Liver (tissue), 9 donors: ENCODE measurements around the gene VOPP1. TPM values are rescaled to one million over a fixed set of nuclear protein-coding genes. Genes with fewer than 3 reads are reported as not detected.

Source experiments
- DNase-seq: peaks from one replicate; pipeline ENCODE4 v3.0.0-alpha.2; 2017; ENCODE audit warnings: low spot score
- H3K27ac ChIP-seq, 2 donors: one replicate each; pipeline ENCODE4 v1.7.0; 2013; ENCODE audit warnings: inconsistent platforms in 2 of 2, low read length in 2 of 2, control low read depth in 1 of 2, low read depth in 1 of 2, mild to moderate bottlenecking in 1 of 2
- H3K27me3 ChIP-seq, 4 donors: one replicate each; pipeline versions ENCODE4 v1.6.1 to v1.7.0; 2013; ENCODE audit warnings: low read length in 3 of 4, inconsistent platforms in 1 of 4, mild to moderate bottlenecking in 1 of 4, moderate library complexity in 1 of 4; ENCODE audit not compliant: control insufficient read depth in 4 of 4, insufficient read depth in 4 of 4
- H3K36me3 ChIP-seq, 4 donors: one replicate each; pipeline versions ENCODE4 v1.6.1 to v1.7.0; 2013; ENCODE audit warnings: low read length in 3 of 4, mild to moderate bottlenecking in 3 of 4, low read depth in 1 of 4, moderate library complexity in 1 of 4; ENCODE audit not compliant: control insufficient read depth in 4 of 4, insufficient read depth in 3 of 4
- H3K4me1 ChIP-seq, 4 donors: one replicate each; pipeline versions ENCODE4 v1.6.1 to v1.7.0; 2013; ENCODE audit warnings: low read length in 3 of 4, mild to moderate bottlenecking in 3 of 4, moderate library complexity in 1 of 4; ENCODE audit not compliant: control insufficient read depth in 4 of 4, insufficient read depth in 4 of 4
- H3K4me3 ChIP-seq, 3 donors: one replicate each; pipeline versions ENCODE4 v1.6.1 to v1.7.0; 2013; ENCODE audit warnings: low read length in 3 of 3, control low read depth in 1 of 3, low read depth in 1 of 3, mild to moderate bottlenecking in 1 of 3
- H3K9ac ChIP-seq, 2 donors: one replicate each; pipeline ENCODE4 v1.7.0; 2013; ENCODE audit warnings: low read length in 2 of 2, mild to moderate bottlenecking in 2 of 2, moderate library complexity in 2 of 2, control low read depth in 1 of 2, low read depth in 1 of 2
- H3K9me3 ChIP-seq, 4 donors: one replicate each; pipeline versions ENCODE4 v1.6.1 to v1.7.0; 2013; ENCODE audit warnings: low read length in 3 of 4; ENCODE audit not compliant: control insufficient read depth in 4 of 4
- EGR1 ChIP-seq, 2 donors: IDR thresholded peaks; 2 replicates each; pipeline ENCODE4 v1.6.1; 2016 to 2018; ENCODE audit warnings: antibody characterized with exemption in 2 of 2, low read depth in 2 of 2
- FOXA1 ChIP-seq: IDR thresholded peaks from 2 replicates; pipeline ENCODE4 v1.6.1; 2016; ENCODE audit warnings: antibody characterized with exemption
- NR2F2 ChIP-seq: IDR thresholded peaks from 2 replicates; pipeline ENCODE4 v1.6.1; 2016; ENCODE audit warnings: antibody characterized with exemption
- TAF1 ChIP-seq: conservative IDR thresholded peaks from 2 replicates; pipeline ENCODE4 v1.6.1; 2016; ENCODE audit warnings: antibody characterized with exemption, mild to moderate bottlenecking
- WGBS: extraction: QIAGEN DNeasy Blood & Tissue Kit; methylation state at CpG from one replicate; pipeline ENCODE4 v1.1.7; 2013; 5-methylcytosine and 5-hydroxymethylcytosine counted together
- polyA plus RNA-seq, 2 donors: library from polyadenylated mRNA; stranded (reverse) in 1 of 2; unstranded in 1 of 2; fragments of 200-250 nt in 1 of 2; fragments of >200 nt in 1 of 2; fragmentation: Nextera tagmentation in 1 of 2; extraction: Ambion mirVana in 1 of 2; gene quantifications; one replicate each; pipeline versions ENCODE4 v1.2.1 to v1.2.3, GENCODE V29; 2013 to 2015
- total RNA-seq, 2 donors: library from RNA; depleted of rRNA; stranded (reverse); fragments of >200 nt; gene quantifications; one replicate each; pipeline ENCODE4 v1.2.3, GENCODE V29; 2014
- TF ChIP-seq, protein P1 (sequence below): IDR thresholded peaks from 2 replicates; pipeline ENCODE4 v1.6.1; 2016; ENCODE audit warnings: antibody characterized with exemption
- TF ChIP-seq, protein P2 (sequence below): IDR thresholded peaks from 2 replicates; pipeline ENCODE4 v1.6.1; 2016; ENCODE audit warnings: antibody characterized with exemption, mild to moderate bottlenecking
- donor health status: healthy.
- donor health status: healthy.
- donor health status: healthy.
- donor health status: healthy.
- donor health status: healthy.

Gene VOPP1
- total and polyA plus RNA-seq, 4 donors = 11.5 to 23.8 (median 21.7) TPM

DNA sequence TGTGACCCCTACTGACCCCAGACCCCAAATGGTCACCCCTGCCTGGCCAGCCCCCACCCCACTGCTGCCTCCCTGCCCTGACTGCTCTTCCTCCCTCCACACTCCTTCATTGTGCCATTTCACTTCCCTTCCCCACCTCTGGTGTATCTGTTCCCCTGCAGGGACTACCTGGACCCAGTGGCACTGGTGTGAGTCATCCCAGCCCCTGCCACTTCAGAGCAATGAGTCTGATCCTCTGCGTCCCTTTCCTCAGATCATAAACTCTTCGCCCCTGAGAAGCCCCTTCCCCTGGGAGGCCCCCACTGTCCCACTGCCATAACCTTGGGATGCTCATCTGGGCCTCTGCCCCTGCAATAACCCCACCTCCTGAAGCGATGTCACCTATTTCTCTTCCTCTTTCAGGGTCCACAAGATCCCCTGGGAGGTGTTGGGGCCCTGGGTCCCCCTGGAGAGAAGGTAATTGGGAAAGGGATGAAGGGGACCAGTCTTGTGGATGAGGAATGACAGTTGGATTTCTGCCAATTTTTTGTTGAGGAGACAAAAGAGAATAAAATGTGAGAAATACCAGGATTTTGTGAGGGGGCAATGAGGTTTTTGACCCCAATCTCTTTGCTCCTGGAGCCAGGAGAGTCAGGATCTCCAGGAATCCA lies 19.1 kb upstream of the VOPP1 start (continued):
- TF ChIP-seq EGR1 (IDR thresholded peaks at IDR 0.05; ENCODE audit: low read depth in 2 of 2) (no peak), TAF1 (no peak), NR2F2 (no peak)

DNA sequence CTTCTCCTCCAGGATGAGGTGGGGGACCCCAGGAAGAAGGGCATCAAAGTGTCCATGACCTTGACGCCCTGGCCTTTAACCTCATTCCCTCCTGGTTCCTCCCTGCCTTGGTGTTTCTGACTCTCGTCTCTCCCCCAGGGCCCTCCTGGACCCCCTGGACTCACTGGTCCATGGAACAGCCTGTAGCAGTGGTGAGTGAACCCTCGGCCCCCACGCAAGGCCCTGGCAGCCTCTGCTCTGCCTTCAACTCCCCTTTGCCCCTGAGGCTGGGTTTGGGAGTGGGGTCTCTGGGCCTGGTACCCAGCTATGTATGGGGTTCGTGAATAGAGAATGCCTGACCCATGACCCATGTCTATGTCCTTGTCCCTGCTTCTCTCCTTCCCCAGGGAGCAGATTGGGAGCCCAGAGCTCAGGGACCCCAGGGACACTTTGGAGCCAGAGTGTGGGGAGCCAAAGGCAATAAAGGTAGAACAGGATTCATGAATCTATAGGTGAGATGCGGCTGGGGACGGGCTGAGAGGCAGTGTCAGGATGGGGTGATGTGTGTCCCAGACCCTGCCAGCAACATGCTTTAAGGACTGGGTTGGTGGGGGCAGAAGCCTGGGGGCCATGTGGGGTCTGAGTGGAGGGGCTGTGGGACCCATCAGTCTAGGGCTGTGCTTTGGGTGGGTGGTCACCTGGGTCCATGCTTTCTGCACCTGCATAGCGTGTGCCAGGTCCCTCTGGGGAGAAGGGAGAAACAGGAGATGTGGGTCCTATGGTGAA lies 18.4 kb upstream of the VOPP1 start:
- DNase-seq = no peak
- H3K9ac ChIP-seq = no peak overlapping the region
- no peak overlapping the region for H3K4me3 ChIP-seq
- H3K27me3 ChIP-seq = no peaks in the 10 kb centered on the region
- WGBS = 94% methylated on average over 8 of the region's 8 CpGs
- H3K4me1 ChIP-seq = no peaks in the 10 kb centered on the region
- no peak overlapping the region for H3K27ac ChIP-seq
- TF ChIP-seq TAF1 = no peak
- no peaks in the 10 kb centered on the region for H3K36me3 ChIP-seq
- no peaks in the 10 kb centered on the region for H3K9me3 ChIP-seq

DNA sequence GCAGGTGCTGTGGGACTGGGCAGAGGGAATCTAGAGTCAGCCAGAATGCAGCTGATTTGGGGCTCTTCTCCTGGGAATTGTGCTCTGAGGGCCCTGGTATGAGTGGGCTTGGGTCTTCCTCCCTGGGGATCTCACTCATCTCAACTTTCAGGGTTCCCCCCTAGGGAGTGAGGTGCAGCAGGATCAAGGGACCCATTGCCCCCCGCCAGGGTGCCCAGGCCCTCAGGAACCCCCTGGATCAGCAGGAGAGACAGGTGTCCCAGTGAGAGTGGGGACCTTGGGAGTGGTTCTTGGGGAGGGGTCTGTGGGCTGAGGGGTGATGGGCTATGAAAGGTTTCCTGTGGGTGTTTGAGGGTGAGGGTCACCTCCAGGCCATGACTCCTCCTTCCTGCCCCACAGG lies 17.6 kb upstream of the VOPP1 start:
- WGBS = 97% methylated on average over 1 of the region's 1 CpG
- TF ChIP-seq NR2F2 = no peak
- TF ChIP-seq, protein P1, sequence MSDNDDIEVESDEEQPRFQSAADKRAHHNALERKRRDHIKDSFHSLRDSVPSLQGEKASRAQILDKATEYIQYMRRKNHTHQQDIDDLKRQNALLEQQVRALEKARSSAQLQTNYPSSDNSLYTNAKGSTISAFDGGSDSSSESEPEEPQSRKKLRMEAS = no peak
- TF ChIP-seq FOXA1 = no peak

DNA sequence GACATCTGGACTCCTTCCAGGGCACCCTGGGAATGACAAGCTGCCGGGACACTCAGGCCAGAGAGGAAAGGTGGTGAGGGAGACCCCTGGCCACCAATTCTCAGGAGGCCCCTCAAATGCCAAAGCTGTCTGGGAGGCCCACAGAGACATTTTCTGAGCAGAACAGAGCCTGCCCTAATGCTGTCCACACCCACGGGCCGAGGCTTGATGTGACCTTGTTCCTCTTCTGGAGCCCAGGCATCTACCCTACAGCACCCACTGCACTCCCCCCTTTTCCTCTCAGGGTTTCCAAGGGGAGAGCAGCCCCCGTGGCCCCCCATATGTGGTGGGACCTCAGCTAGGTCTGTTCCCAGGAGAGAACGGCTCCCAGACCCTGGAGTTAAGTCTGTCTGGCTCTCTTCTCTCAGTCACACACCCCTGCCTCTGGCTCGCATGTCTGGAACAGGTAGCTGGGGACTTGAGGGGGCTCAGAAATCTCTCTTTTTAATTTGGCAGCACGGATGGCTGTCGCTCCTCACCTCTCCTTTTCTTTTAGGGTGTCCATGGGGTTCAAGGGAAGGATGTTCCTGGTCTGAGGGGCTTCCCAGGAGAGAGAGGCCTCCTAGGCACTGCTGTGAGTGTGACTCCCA lies 16.8 kb upstream of the VOPP1 start:
- Histone ChIP-seq H3K9me3 (no peaks in the 10 kb centered on the region), H3K27ac (no peak overlapping the region), H3K9ac (no peak overlapping the region), H3K4me3 (no peak overlapping the region), H3K27me3 (no peaks in the 10 kb centered on the region), H3K36me3 (no peaks in the 10 kb centered on the region), H3K4me1 (no peaks in the 10 kb centered on the region)
- DNase-seq = no peak
- TF ChIP-seq, protein P2, sequence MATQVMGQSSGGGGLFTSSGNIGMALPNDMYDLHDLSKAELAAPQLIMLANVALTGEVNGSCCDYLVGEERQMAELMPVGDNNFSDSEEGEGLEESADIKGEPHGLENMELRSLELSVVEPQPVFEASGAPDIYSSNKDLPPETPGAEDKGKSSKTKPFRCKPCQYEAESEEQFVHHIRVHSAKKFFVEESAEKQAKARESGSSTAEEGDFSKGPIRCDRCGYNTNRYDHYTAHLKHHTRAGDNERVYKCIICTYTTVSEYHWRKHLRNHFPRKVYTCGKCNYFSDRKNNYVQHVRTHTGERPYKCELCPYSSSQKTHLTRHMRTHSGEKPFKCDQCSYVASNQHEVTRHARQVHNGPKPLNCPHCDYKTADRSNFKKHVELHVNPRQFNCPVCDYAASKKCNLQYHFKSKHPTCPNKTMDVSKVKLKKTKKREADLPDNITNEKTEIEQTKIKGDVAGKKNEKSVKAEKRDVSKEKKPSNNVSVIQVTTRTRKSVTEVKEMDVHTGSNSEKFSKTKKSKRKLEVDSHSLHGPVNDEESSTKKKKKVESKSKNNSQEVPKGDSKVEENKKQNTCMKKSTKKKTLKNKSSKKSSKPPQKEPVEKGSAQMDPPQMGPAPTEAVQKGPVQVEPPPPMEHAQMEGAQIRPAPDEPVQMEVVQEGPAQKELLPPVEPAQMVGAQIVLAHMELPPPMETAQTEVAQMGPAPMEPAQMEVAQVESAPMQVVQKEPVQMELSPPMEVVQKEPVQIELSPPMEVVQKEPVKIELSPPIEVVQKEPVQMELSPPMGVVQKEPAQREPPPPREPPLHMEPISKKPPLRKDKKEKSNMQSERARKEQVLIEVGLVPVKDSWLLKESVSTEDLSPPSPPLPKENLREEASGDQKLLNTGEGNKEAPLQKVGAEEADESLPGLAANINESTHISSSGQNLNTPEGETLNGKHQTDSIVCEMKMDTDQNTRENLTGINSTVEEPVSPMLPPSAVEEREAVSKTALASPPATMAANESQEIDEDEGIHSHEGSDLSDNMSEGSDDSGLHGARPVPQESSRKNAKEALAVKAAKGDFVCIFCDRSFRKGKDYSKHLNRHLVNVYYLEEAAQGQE = no peak
- 78% methylated on average over 8 of the region's 8 CpGs for WGBS

More for the DNA sequence above, 17.6 kb upstream of the VOPP1 start:
- Histone ChIP-seq H3K27ac (no peak overlapping the region), H3K27me3 (no peaks in the 10 kb centered on the region), H3K9ac (no peak overlapping the region), H3K4me3 (no peak overlapping the region), H3K36me3 (no peaks in the 10 kb centered on the region), H3K4me1 (no peaks in the 10 kb centered on the region), H3K9me3 (no peaks in the 10 kb centered on the region)
- DNase-seq = no peak
